ENCODE results near the gene SUFU.

Gene SUFU

GRCh38 chr10:102629661-102630614, 126.2 kb downstream of the SUFU start:
- DNase-seq (ENCODE audit: extremely low spot score, insufficient read length, low read depth) (no peak), FAIRE-seq (no peak)

- FAIRE-seq, result no peak
- DNase-seq (ENCODE audit: extremely low spot score, insufficient read length, low read depth), result no peak
Measured at GRCh38 chr10:102630663-102631062, 126.9 kb downstream of the SUFU start.

GRCh38 chr10:102631525-102632393, 128.0 kb downstream of the SUFU start:
- no peak for DNase-seq (ENCODE audit: extremely low spot score, insufficient read length, low read depth)
- no peak for FAIRE-seq

GRCh38 chr10:102632394-102633111, 128.8 kb downstream of the SUFU start:
- FAIRE-seq, result no peak
- no peak for DNase-seq (ENCODE audit: extremely low spot score, insufficient read length, low read depth)

GRCh38 chr10:102633287-102633686, 129.5 kb downstream of the SUFU start:
- FAIRE-seq (no peak), DNase-seq (ENCODE audit: extremely low spot score, insufficient read length, low read depth) (no peak)

- FAIRE-seq, result no peak
- DNase-seq (ENCODE audit: extremely low spot score, insufficient read length, low read depth), result no peak
Measured at GRCh38 chr10:102633848-102634247, 130.1 kb downstream of the SUFU start.

- DNase-seq (ENCODE audit: extremely low spot score, insufficient read length, low read depth) (no peak), FAIRE-seq (no peak)
Measured at GRCh38 chr10:102634686-102635085, 130.9 kb downstream of the SUFU start.

- FAIRE-seq, result no peak
- no peak for DNase-seq (ENCODE audit: extremely low spot score, insufficient read length, low read depth)
Measured at GRCh38 chr10:102635377-102635776, 131.6 kb downstream of the SUFU start.

- no peak for DNase-seq (ENCODE audit: extremely low spot score, insufficient read length, low read depth)
- no peak for FAIRE-seq
Measured at GRCh38 chr10:102639537-102639936, 135.8 kb downstream of the SUFU start.

- DNase-seq (ENCODE audit: extremely low spot score, insufficient read length, low read depth) (no peak), FAIRE-seq (no peak)
Measured at GRCh38 chr10:102641402-102641801, 137.6 kb downstream of the SUFU start.

- FAIRE-seq, result peak; percentile 98
Measured at GRCh38 chr10:102641880-102642735, 138.3 kb downstream of the SUFU start.

GRCh38 chr10:102642736-102643335, 139.1 kb downstream of the SUFU start:
- DNase-seq (ENCODE audit: extremely low spot score, insufficient read length, low read depth) (no peak), FAIRE-seq (no peak)

More at GRCh38 chr10:102641880-102642735, 138.3 kb downstream of the SUFU start:
- DNase-seq (ENCODE audit: extremely low spot score, insufficient read length, low read depth), result peak; percentile 88

- DNase-seq (ENCODE audit: extremely low spot score, insufficient read length, low read depth), result no peak
- FAIRE-seq, result peak; percentile 57
Measured at GRCh38 chr10:102643336-102644065, 139.7 kb downstream of the SUFU start.

- FAIRE-seq (peak; percentile 9), DNase-seq (ENCODE audit: extremely low spot score, insufficient read length, low read depth) (no peak)
Measured at GRCh38 chr10:102644066-102644645, 140.4 kb downstream of the SUFU start, which contains the start of gene TRIM8. Gene TRIM8 (plus strand): TSS chr10:102644479. CDS start chr10:102644618, 139 bp downstream.

- FAIRE-seq, result peak; percentile 56
- no peak for DNase-seq (ENCODE audit: extremely low spot score, insufficient read length, low read depth)
Measured at GRCh38 chr10:102644646-102645387, 141.0 kb downstream of the SUFU start.

GRCh38 chr10:102645388-102645740, 141.6 kb downstream of the SUFU start:
- FAIRE-seq (no peak), DNase-seq (ENCODE audit: extremely low spot score, insufficient read length, low read depth) (no peak)

Data from GM18507 (cell line).